Activated CD4-positive, alpha-beta T cell treated with anti-CD3 and anti-CD28 coated beads for 4 hours (primary cell): ENCODE results near the gene HSH2D.
"Not testable (repeated sequence)": the region's sequence is repeated elsewhere in the genome, so short reads cannot be mapped to it uniquely, and the experiment has no call there.

Source experiments
- DNase-seq, 2 donors: peaks; one replicate each; pipeline ENCODE4 v3.0.0-alpha.2; 2020

The HSH2D gene

GRCh38 chr19:16157601-16158000, 14.1 kb downstream of the HSH2D start:
- no peak for DNase-seq

GRCh38 chr19:16159655-16160054, 16.2 kb downstream of the HSH2D start:
- no peak for DNase-seq

GRCh38 chr19:16160445-16160942, 17.0 kb downstream of the HSH2D start:
- DNase-seq: no peak

- DNase-seq: peak in 1 of 2 donors; percentile 5
Measured at GRCh38 chr19:16160943-16161560, 17.6 kb downstream of the HSH2D start.

- no peak for DNase-seq
Measured at GRCh38 chr19:16161840-16162239, 18.4 kb downstream of the HSH2D start.

- DNase-seq: no peak
Measured at GRCh38 chr19:16164222-16164890, 20.9 kb downstream of the HSH2D start.

- no peak for DNase-seq
Measured at GRCh38 chr19:16166417-16166816, 22.9 kb downstream of the HSH2D start.

GRCh38 chr19:16167055-16167454, 23.6 kb downstream of the HSH2D start:
- no peak for DNase-seq

- DNase-seq: no peak
Measured at GRCh38 chr19:16168465-16169081, 25.1 kb downstream of the HSH2D start.

GRCh38 chr19:16170134-16170533, 26.6 kb downstream of the HSH2D start:
- no peak for DNase-seq

GRCh38 chr19:16175954-16176353, 32.5 kb downstream of the HSH2D start:
- DNase-seq: no peak

GRCh38 chr19:16178866-16179265, 35.4 kb downstream of the HSH2D start:
- DNase-seq: not testable (repeated sequence)

- no peak for DNase-seq
Measured at GRCh38 chr19:16180611-16181010, 37.1 kb downstream of the HSH2D start.

- no peak for DNase-seq
Measured at GRCh38 chr19:16184665-16185122, 41.2 kb downstream of the HSH2D start.

GRCh38 chr19:16185123-16185767, 41.8 kb downstream of the HSH2D start, which contains the start of gene FAM32A:
TSS of gene FAM32A (plus strand) at chr19:16185410. CDS start at chr19:16185443, 33 bp downstream.
- DNase-seq: peak; percentile 97 to 98

- DNase-seq: peak; percentile 28 to 41
Measured at GRCh38 chr19:16185768-16186123, 42.3 kb downstream of the HSH2D start.

GRCh38 chr19:16188521-16188920, 45.0 kb downstream of the HSH2D start:
- no peak for DNase-seq

- DNase-seq: no peak
Measured at GRCh38 chr19:16190198-16190597, 46.7 kb downstream of the HSH2D start.

GRCh38 chr19:16190736-16191135, 47.3 kb downstream of the HSH2D start:
- no peak for DNase-seq

GRCh38 chr19:16191216-16191908, 47.9 kb downstream of the HSH2D start:
- no peak for DNase-seq

- DNase-seq: no peak
Measured at GRCh38 chr19:16193466-16193865, 50.0 kb downstream of the HSH2D start.

GRCh38 chr19:16197188-16197621, 53.7 kb downstream of the HSH2D start:
- no peak for DNase-seq
